CD4-positive, alpha-beta T cell treated with Interleukin-15 for 4 hours (primary cell): ENCODE data around the gene UGDH.
"Not testable (repeated sequence)": the region's sequence is repeated elsewhere in the genome, so short reads cannot be mapped to it uniquely, and the experiment has no call there.

ENCODE experiments used
- DNase-seq: peaks from one replicate; pipeline ENCODE4 v3.0.0-alpha.2; 2020; ENCODE audit warnings: low spot score

The UGDH gene

GRCh38 chr4:39495446-39496213 lies 31.6 kb downstream of the UGDH start:
- DNase-seq: no peak

- no peak for DNase-seq
Measured at GRCh38 chr4:39494354-39494753, 32.9 kb downstream of the UGDH start.

- DNase-seq: no peak
Measured at GRCh38 chr4:39490322-39490721, 36.9 kb downstream of the UGDH start.

- no peak for DNase-seq
Measured at GRCh38 chr4:39486221-39486804, 40.9 kb downstream of the UGDH start.

- DNase-seq: no peak
Measured at GRCh38 chr4:39484582-39485272, 42.5 kb downstream of the UGDH start.

GRCh38 chr4:39480902-39481695 lies 46.1 kb downstream of the UGDH start:
- no peak for DNase-seq

- DNase-seq: no peak
Measured at GRCh38 chr4:39480251-39480650, 47.0 kb downstream of the UGDH start.

- DNase-seq: no peak
Measured at GRCh38 chr4:39476187-39476895, 50.9 kb downstream of the UGDH start.

- DNase-seq: no peak
Measured at GRCh38 chr4:39472396-39472795, 54.8 kb downstream of the UGDH start.

GRCh38 chr4:39470402-39470801 lies 56.8 kb downstream of the UGDH start:
- DNase-seq: no peak

- peak; percentile 45 for DNase-seq
Measured at GRCh38 chr4:39469429-39470077, 57.7 kb downstream of the UGDH start.

- DNase-seq: no peak
Measured at GRCh38 chr4:39467464-39467863, 59.8 kb downstream of the UGDH start.

GRCh38 chr4:39466747-39467146 lies 60.5 kb downstream of the UGDH start:
- DNase-seq: no peak

GRCh38 chr4:39464886-39465501 lies 62.2 kb downstream of the UGDH start:
- no peak for DNase-seq

- peak; percentile 95 for DNase-seq
Measured at GRCh38 chr4:39458505-39459300, 68.5 kb downstream of the UGDH start, which contains the start of the genes LIAS and RPL9. Gene LIAS (plus strand): TSS chr4:39459056. CDS start chr4:39459118, 62 bp downstream. Gene RPL9 (minus strand): TSS chr4:39458922. CDS start chr4:39458439, 483 bp downstream.

- not testable (repeated sequence) for DNase-seq
Measured at GRCh38 chr4:39458161-39458504, 69.1 kb downstream of the UGDH start.

- DNase-seq: no peak
Measured at GRCh38 chr4:39456946-39457763, 70.1 kb downstream of the UGDH start.

GRCh38 chr4:39455486-39455885 lies 71.8 kb downstream of the UGDH start:
- no peak for DNase-seq

GRCh38 chr4:39453738-39454137 lies 73.5 kb downstream of the UGDH start:
- no peak for DNase-seq
